Cardiac muscle cell (in vitro differentiated cells and primary cell): ENCODE data around the gene PACS2. TPM values are rescaled to one million over a fixed set of nuclear protein-coding genes. Genes with fewer than 3 reads are reported as not detected.
"Not testable (repeated sequence)": the region's sequence is repeated elsewhere in the genome, so short reads cannot be mapped to it uniquely, and the experiment has no call there.

Experiments used
- DNase-seq, 2 donors: peaks; one replicate each; pipeline versions ENCODE4 v3.0.0 to v3.0.0-alpha.2; 2010 to 2017; ENCODE audit warnings: low read depth in 1 of 2, low spot score in 1 of 2
- H3K27ac ChIP-seq: fragments of 200-600 bp; sonication (generic); 2 replicates; pipeline ENCODE4 v1.5.1; 2016
- H3K27me3 ChIP-seq: fragments of 200-600 bp; sonication (generic); 2 replicates; pipeline ENCODE4 v1.6.0; 2016; ENCODE audit warnings: control low read depth
- H3K36me3 ChIP-seq: fragments of 200-600 bp; sonication (generic); 2 replicates; pipeline ENCODE4 v1.5.1; 2016; ENCODE audit warnings: control low read depth
- H3K4me1 ChIP-seq: fragments of 200-600 bp; sonication (generic); 2 replicates; pipeline ENCODE4 v1.8.1; 2017; ENCODE audit warnings: low read depth, mild to moderate bottlenecking, mixed run types
- H3K4me3 ChIP-seq: fragments of 200-600 bp; sonication (generic); 2 replicates; pipeline ENCODE4 v1.5.1; 2016; ENCODE audit warnings: mild to moderate bottlenecking
- H3K9me3 ChIP-seq: fragments of 200-600 bp; sonication (generic); 2 replicates; pipeline ENCODE4 v1.5.1; 2017; ENCODE audit warnings: low read depth, mild to moderate bottlenecking, control low read depth
- polyA plus RNA-seq: library from polyadenylated mRNA; unstranded; fragments of >200 nt; fragmentation: Nextera tagmentation; extraction: Ambion mirVana; gene quantifications from 2 replicates; pipeline ENCODE4 v1.2.1, GENCODE V29; 2016
- total RNA-seq: library from RNA; depleted of rRNA; stranded (reverse); fragments of >200 nt; gene quantifications from 2 replicates; pipeline ENCODE4 v1.2.3, GENCODE V29; 2016
- TF ChIP-seq, protein P1 (sequence below): IDR thresholded peaks from 2 replicates; pipeline ENCODE4 v1.5.1; 2012; ENCODE audit warnings: low read depth, mild to moderate bottlenecking, low read length

PACS2 gene
- total and polyA plus RNA-seq, 2 experiments from 2014 or later = 66.1 to 144 TPM

DNA sequence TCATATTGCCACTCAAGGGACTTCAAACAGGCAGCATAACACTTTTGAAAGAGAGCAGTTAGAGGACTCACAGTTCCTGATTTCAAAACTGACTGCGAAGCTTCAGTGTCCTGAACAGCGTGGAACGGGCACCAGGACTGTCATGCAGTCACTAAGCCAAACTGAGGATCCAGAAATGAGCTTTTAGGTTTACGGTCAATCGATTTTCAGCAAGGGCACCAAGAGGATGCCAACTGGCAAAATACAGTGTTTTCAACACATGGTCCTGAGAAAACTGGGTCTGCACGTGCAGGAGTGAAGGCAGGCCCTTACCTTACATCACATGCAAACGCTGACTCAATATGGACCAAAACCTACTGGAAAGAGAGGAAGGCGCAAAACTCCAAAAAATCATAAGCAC lies 29.4 kb upstream of the PACS2 start:
- Histone ChIP-seq H3K9me3 (no peaks in the 10 kb centered on the region), H3K27me3 (no peaks in the 10 kb centered on the region), H3K4me1 (no peaks in the 10 kb centered on the region), H3K27ac (no peak overlapping the region), H3K36me3 (no peaks in the 10 kb centered on the region), H3K4me3 (no peak overlapping the region)
- DNase-seq = no peak
- TF ChIP-seq, protein P1, sequence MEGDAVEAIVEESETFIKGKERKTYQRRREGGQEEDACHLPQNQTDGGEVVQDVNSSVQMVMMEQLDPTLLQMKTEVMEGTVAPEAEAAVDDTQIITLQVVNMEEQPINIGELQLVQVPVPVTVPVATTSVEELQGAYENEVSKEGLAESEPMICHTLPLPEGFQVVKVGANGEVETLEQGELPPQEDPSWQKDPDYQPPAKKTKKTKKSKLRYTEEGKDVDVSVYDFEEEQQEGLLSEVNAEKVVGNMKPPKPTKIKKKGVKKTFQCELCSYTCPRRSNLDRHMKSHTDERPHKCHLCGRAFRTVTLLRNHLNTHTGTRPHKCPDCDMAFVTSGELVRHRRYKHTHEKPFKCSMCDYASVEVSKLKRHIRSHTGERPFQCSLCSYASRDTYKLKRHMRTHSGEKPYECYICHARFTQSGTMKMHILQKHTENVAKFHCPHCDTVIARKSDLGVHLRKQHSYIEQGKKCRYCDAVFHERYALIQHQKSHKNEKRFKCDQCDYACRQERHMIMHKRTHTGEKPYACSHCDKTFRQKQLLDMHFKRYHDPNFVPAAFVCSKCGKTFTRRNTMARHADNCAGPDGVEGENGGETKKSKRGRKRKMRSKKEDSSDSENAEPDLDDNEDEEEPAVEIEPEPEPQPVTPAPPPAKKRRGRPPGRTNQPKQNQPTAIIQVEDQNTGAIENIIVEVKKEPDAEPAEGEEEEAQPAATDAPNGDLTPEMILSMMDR = no peak

DNA sequence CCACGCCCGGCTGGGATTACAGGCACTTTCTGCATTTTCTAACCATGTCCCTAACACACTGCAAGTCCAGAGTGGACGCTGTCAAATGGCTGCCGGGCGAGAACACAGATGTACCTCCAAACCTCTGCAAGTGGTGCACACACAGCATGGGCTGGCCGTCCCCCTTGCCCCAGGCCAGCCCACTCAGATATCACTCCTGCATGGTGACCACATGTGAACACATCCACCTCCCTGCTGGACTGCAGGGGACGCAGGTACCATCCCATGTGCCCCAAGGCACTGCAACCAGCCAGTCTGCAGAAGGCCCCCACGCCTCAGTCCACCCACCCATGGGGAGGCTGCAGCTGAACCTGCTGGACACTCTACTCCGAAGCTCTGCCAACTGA lies 27.8 kb upstream of the PACS2 start:
- Histone ChIP-seq H3K27ac (no peak overlapping the region), H3K4me1 (no peaks in the 10 kb centered on the region), H3K27me3 (no peaks in the 10 kb centered on the region), H3K4me3 (no peak overlapping the region), H3K36me3 (no peaks in the 10 kb centered on the region), H3K9me3 (no peaks in the 10 kb centered on the region)
- TF ChIP-seq, protein P1 = no peak
- no peak for DNase-seq

DNA sequence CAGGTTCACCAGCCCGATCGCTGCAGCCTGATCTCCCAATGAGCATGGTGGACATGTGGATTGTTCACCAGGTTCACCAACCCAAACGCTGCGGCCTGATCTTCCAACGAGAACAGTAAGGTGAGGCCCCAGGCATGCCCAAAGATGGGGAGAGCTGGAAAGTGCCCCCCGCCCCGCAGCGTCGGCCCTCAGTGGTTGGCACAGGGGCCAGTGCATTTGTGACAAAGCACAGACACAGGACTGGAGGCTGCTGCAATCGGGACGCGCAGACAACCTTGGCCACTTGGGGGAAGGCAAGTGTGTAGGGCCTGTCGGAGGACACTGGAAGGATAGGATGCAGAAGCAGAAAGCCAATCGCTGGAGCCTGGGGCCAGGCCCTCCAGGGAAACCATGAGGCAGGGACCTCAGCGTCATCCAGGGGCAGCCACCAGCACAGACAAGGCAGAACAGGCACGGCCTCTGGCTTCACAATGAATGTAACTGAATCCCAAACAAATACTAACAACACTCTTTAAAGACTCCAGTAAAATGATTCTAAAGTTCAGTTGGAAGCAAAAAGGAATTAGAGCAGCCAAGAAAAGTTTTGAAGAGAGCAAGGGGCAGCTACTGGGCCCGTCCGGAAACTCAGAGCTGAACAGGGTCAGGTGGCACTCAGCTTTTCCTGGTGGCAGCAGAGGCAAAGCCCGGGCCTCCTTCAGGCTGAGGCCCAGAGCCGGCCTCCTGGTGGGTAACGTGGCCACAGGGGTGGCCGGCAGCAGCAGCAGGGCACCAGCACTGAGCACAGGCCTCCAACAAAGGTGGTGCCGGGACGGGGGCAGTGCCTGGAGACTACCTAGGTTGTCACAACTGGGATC lies 27.1 kb upstream of the PACS2 start:
- DNase-seq = no peak
- H3K4me1 ChIP-seq = no peaks in the 10 kb centered on the region
- no peaks in the 10 kb centered on the region for H3K27me3 ChIP-seq
- no peaks in the 10 kb centered on the region for H3K36me3 ChIP-seq
- H3K4me3 ChIP-seq = no peak overlapping the region
- no peak overlapping the region for H3K27ac ChIP-seq
- no peaks in the 10 kb centered on the region for H3K9me3 ChIP-seq
- TF ChIP-seq, protein P1 = no peak

DNA sequence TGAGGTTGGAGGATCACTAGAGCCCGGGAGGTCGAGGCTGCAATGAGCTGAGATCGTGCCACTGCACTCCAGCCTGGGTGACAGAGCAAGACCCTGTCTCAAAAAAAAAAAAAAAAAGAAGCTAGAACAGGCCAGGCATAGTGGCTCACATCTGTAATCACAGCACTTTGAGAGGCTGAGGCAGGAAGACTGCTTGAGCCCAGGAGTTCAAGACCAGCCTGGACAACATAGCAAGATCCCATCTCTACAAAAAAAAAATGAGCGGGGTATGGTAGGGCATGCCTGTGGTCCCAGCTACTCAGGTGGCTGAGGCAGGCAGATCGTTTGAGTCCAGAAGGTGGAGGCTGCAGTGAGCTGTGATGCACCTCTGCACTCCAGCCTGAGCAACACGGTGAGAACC lies 25.6 kb upstream of the PACS2 start:
- H3K4me1 ChIP-seq, H3K27ac ChIP-seq, H3K36me3 ChIP-seq, H3K9me3 ChIP-seq, H3K4me3 ChIP-seq, H3K27me3 ChIP-seq, DNase-seq: not testable (repeated sequence)

DNA sequence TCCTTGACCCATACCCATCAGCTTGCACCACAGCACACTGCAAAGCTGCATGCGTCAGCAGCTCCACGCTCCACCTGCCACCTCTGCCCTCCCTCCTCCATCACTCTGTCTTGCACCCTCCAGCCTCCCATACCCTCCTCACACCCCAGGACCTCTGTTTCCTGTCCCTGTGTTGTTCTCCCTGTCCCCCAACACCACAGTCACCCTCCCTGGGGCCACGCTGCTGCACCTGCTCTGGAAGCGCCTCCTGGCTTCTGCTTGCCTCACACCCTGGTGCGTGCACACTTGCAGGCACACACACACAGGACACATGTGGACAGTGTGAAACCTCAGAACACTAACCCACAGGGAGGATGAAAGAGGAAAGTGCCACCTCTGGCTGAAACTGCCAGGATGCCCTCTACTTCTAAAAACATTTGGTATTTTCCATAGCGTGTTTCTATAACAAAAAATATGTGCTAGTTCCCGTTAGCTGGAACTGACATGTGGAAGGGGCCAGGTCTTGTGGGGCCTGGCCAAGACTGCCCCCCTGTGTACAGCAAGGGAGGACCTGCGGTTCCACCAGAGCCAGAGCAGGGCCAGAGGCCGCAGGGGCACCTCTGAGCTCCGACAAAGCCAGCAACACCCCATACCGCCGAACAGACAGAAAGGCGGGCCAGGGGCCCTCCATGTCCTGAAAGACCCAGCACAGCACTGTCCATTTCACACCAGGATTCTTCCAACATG lies 23.8 kb upstream of the PACS2 start:
- H3K27me3 ChIP-seq = no peaks in the 10 kb centered on the region
- H3K4me1 ChIP-seq = no peaks in the 10 kb centered on the region
- no peaks in the 10 kb centered on the region for H3K9me3 ChIP-seq
- no peak overlapping the region for H3K27ac ChIP-seq
- no peak overlapping the region for H3K4me3 ChIP-seq
- no peaks in the 10 kb centered on the region for H3K36me3 ChIP-seq
- DNase-seq = no peak
- TF ChIP-seq, protein P1 = no peak
